ENCODE results near the gene MAPK14.
A peak's percentile ranks its signal among the peaks of the same experiment; 100 is the strongest.
"Not testable (repeated sequence)": the region's sequence is repeated elsewhere in the genome, so short reads cannot be mapped to it uniquely, and the experiment has no call there.

The MAPK14 gene

GRCh38 chr6:36109092-36109491 is 81.5 kb downstream of the MAPK14 start:
- DNase-seq: no peak

- DNase-seq: no peak
Measured at GRCh38 chr6:36110050-36110449, 82.4 kb downstream of the MAPK14 start.

- no peak for DNase-seq
Measured at GRCh38 chr6:36110863-36111262, 83.3 kb downstream of the MAPK14 start.

GRCh38 chr6:36111526-36111925 is 83.9 kb downstream of the MAPK14 start:
- DNase-seq: no peak

- no peak for DNase-seq
Measured at GRCh38 chr6:36113049-36113448, 85.4 kb downstream of the MAPK14 start.

- DNase-seq: no peak
Measured at GRCh38 chr6:36113703-36114102, 86.1 kb downstream of the MAPK14 start.

- DNase-seq: no peak
Measured at GRCh38 chr6:36114798-36115408, 87.3 kb downstream of the MAPK14 start.

- DNase-seq: no peak
Measured at GRCh38 chr6:36115412-36115811, 87.8 kb downstream of the MAPK14 start.

- no peak for DNase-seq
Measured at GRCh38 chr6:36116066-36116864, 88.7 kb downstream of the MAPK14 start.

- DNase-seq: no peak
Measured at GRCh38 chr6:36116943-36117342, 89.3 kb downstream of the MAPK14 start.

GRCh38 chr6:36117658-36118549 is 90.3 kb downstream of the MAPK14 start:
- DNase-seq: no peak

- DNase-seq: no peak
Measured at GRCh38 chr6:36118550-36119107, 91.0 kb downstream of the MAPK14 start.

- DNase-seq: no peak
Measured at GRCh38 chr6:36119209-36119608, 91.6 kb downstream of the MAPK14 start.

- no peak for DNase-seq
Measured at GRCh38 chr6:36120018-36120417, 92.4 kb downstream of the MAPK14 start.

GRCh38 chr6:36120539-36120938 is 92.9 kb downstream of the MAPK14 start:
- DNase-seq: peak; percentile 8

- DNase-seq: no peak
Measured at GRCh38 chr6:36120979-36121786, 93.6 kb downstream of the MAPK14 start.

GRCh38 chr6:36121787-36122494 is 94.3 kb downstream of the MAPK14 start:
- no peak for DNase-seq

- DNase-seq: no peak
Measured at GRCh38 chr6:36122495-36123269, 95.1 kb downstream of the MAPK14 start.

GRCh38 chr6:36123270-36124139 is 95.9 kb downstream of the MAPK14 start:
- DNase-seq: peak; percentile 53

- DNase-seq: not testable (repeated sequence)
Measured at GRCh38 chr6:36124346-36124745, 96.7 kb downstream of the MAPK14 start.

Measured in NCI-H2029 treated with DMSO at 0.1 percent for 48 hours (cell line).